ENCODE data around the gene PPME1. TPM values are rescaled to one million over a fixed set of nuclear protein-coding genes. Genes with fewer than 3 reads are reported as not detected.
A peak's percentile ranks its signal among the peaks of the same experiment; 100 is the strongest.

The PPME1 gene
- total RNA-seq, 6 experiments from 2014 or later = 49.5 to 107 (median 56.9) TPM

DNA sequence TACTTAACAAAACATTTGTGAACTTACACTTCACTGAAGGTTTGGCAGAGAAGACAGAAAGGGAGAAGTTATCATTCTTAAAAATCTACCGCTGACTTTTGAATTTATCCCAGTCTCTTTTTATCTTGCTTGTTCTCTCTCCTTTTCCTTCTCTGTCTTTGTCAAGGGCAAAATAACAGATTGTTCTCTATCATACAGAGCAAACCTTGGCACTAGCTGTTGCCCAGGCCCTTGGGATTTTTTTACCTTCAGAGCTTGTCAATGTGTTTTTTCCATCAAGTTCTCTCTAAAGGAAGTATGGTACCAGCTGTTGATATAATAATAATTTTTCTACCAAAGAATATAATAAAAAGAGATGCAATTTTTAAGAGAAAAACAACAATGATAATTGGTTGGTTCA, 67.2 kb downstream of the PPME1 start:
- Mint-ChIP-seq H3K36me3 (ENCODE audit: low read depth) (peaks cover 17% of the 10 kb centered on the region), H3K27ac (no peak overlapping the region), H3K4me3 (no peak overlapping the region), H3K9me3 (no peaks in the 10 kb centered on the region), H3K27me3 (ENCODE audit: insufficient read depth) (no peaks in the 10 kb centered on the region), H3K4me1 (ENCODE audit: low read depth) (no peaks in the 10 kb centered on the region)
- DNase-seq = no peak
- no peak for TF ChIP-seq CTCF (IDR thresholded peaks at IDR 0.05)

GRCh38 chr11:74248469-74248868, 77.4 kb downstream of the PPME1 start:
- Mint-ChIP-seq H3K4me1 (ENCODE audit: low read depth) (no peaks in the 10 kb centered on the region), H3K4me3 (no peak overlapping the region), H3K36me3 (ENCODE audit: low read depth) (peaks cover 11% of the 10 kb centered on the region)

GRCh38 chr11:74249496-74249895, 78.4 kb downstream of the PPME1 start:
- no peaks in the 10 kb centered on the region for H3K4me1 Mint-ChIP-seq (ENCODE audit: low read depth)
- H3K27me3 Mint-ChIP-seq (ENCODE audit: insufficient read depth) = no peaks in the 10 kb centered on the region
- H3K36me3 Mint-ChIP-seq (ENCODE audit: low read depth) = peaks cover 11% of the 10 kb centered on the region
- H3K27ac Mint-ChIP-seq = no peak overlapping the region
- TF ChIP-seq CTCF (IDR thresholded peaks at IDR 0.05) = no peak
- H3K9me3 Mint-ChIP-seq = no peaks in the 10 kb centered on the region
- DNase-seq = no peak
- H3K4me3 Mint-ChIP-seq = no peak overlapping the region

More at GRCh38 chr11:74248469-74248868, 77.4 kb downstream of the PPME1 start:
- Mint-ChIP-seq H3K27ac (no peak overlapping the region), H3K9me3 (no peaks in the 10 kb centered on the region), H3K27me3 (ENCODE audit: insufficient read depth) (no peaks in the 10 kb centered on the region)
- DNase-seq = no peak
- no peak for TF ChIP-seq CTCF (IDR thresholded peaks at IDR 0.05)

DNA sequence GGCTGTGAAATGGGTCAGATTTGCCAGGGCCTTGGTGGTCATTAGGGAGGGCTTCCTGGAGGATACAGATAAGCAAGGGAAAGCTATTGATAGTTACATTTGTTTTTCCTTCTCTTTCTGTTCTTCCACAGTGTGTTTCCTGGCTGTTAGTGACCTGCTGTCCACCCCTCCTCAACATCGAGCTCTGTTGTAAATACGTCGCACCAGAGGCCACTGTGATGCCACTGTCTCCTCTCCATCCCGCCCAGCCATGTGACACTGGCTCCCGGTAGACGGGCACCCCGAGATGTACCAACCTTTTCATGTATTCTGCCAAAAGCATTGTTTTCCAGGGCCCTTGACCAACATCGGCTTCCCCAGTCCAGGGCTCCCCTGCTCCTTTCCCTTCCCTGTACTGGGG, 82.3 kb downstream of the PPME1 start:
- Mint-ChIP-seq H3K27me3 (ENCODE audit: insufficient read depth) (peaks cover 3% of the 10 kb centered on the region; the same call in 1 of the 2 replicates), H3K36me3 (ENCODE audit: low read depth) (peaks cover 15% of the 10 kb centered on the region), H3K4me1 (ENCODE audit: low read depth) (peaks cover 27% of the 10 kb centered on the region)

GRCh38 chr11:74255741-74256375, 84.8 kb downstream of the PPME1 start:
- Mint-ChIP-seq H3K27ac (no peak overlapping the region), H3K4me3 (no peak overlapping the region), H3K9me3 (no peaks in the 10 kb centered on the region; the same call in 1 of the 2 replicates), H3K4me1 (ENCODE audit: low read depth) (peaks cover 29% of the 10 kb centered on the region), H3K36me3 (ENCODE audit: low read depth) (peaks cover 9% of the 10 kb centered on the region), H3K27me3 (ENCODE audit: insufficient read depth) (peaks cover 3% of the 10 kb centered on the region; the same call in 1 of the 2 replicates)
- peak; percentile 97 for TF ChIP-seq CTCF (IDR thresholded peaks at IDR 0.05)
- peak; percentile 29 for DNase-seq

More for the DNA sequence above, 82.3 kb downstream of the PPME1 start:
- TF ChIP-seq CTCF (IDR thresholded peaks at IDR 0.05) = no peak
- Mint-ChIP-seq H3K27ac (no peak overlapping the region), H3K4me3 (no peak overlapping the region), H3K9me3 (no peaks in the 10 kb centered on the region)
- no peak for DNase-seq

All from HFFc6 (cell line).